B cell (primary cell): ENCODE measurements around the gene VIPR2. TPM values are rescaled to one million over a fixed set of nuclear protein-coding genes. Genes with fewer than 3 reads are reported as not detected.

Experiments used
- ATAC-seq: fragments of 200-7000 bp; cut with Tn5 transposase; one replicate; pipeline ENCODE4 v1.10.0; 2021; ENCODE audit warnings: low read depth, mild to moderate bottlenecking, moderate number of reproducible peaks, moderate library complexity
- CTCF ChIA-PET: fragments of 350-600 bp; sonication (Branson Sonifier 250); formaldehyde crosslinking; loops from one replicate; lab custom pipeline; 2021; ENCODE audit warnings: antibody characterized with exemption, inconsistent platforms; lab: Charles Lee
- POLR2A ChIA-PET: fragments of 350-600 bp; sonication (Branson Sonifier 250); formaldehyde crosslinking; loops from one replicate; lab custom pipeline; 2021; ENCODE audit warnings: antibody characterized with exemption; lab: Charles Lee
- DNase-seq: peaks from one replicate; pipeline ENCODE4 v3.0.0; 2013
- H2AFZ ChIP-seq: 2 replicates; pipeline ENCODE4 v1.6.1; 2012; ENCODE audit warnings: mild to moderate bottlenecking, low read depth, low read length; ENCODE audit not compliant: insufficient read depth, poor library complexity, severe bottlenecking
- H3K27ac ChIP-seq, 2 donors: 1 replicate in 1 of 2; 2 replicates in 1 of 2; pipeline ENCODE4 v1.5.1; 2012 to 2013; ENCODE audit warnings: low read length in 2 of 2, mild to moderate bottlenecking in 2 of 2, moderate library complexity in 1 of 2
- H3K27me3 ChIP-seq, 4 experiments: fragments of 200-600 bp in 1 of 4; sonication (generic) in 1 of 4; replicated peaks in 1 of 4; 1 replicate in 2 of 4; 2 replicates in 2 of 4; pipeline versions ENCODE4 v1.6.1 to v1.7.0; 2013 to 2016; ENCODE audit warnings: low read length in 3 of 4, mild to moderate bottlenecking in 2 of 4, mixed read lengths in 1 of 4, moderate library complexity in 1 of 4; ENCODE audit not compliant: insufficient read depth in 4 of 4, control insufficient read depth in 3 of 4; ENCODE audit errors: control extremely low read depth in 1 of 4
- H3K36me3 ChIP-seq, 2 experiments: replicated peaks in 1 of 2; 1 replicate in 1 of 2; 2 replicates in 1 of 2; pipeline versions ENCODE4 v1.6.1 to v1.7.1; 2013; ENCODE audit warnings: low read length in 1 of 2; ENCODE audit not compliant: insufficient read depth in 2 of 2, control insufficient read depth in 1 of 2; ENCODE audit errors: control extremely low read depth in 1 of 2, extremely low read depth in 1 of 2
- H3K4me1 ChIP-seq, 2 donors: fragments of 200-600 bp in 1 of 2; sonication (generic) in 1 of 2; 1 replicate in 1 of 2; 2 replicates in 1 of 2; pipeline versions ENCODE4 v1.5.1 to v1.6.1; 2013 to 2017; ENCODE audit warnings: low read length in 2 of 2; ENCODE audit not compliant: control insufficient read depth in 2 of 2, insufficient read depth in 2 of 2
- H3K4me2 ChIP-seq: replicated peaks from 2 replicates; pipeline ENCODE3; 2012; ENCODE audit warnings: mild to moderate bottlenecking, low read depth, low read length; ENCODE audit not compliant: poor library complexity, severe bottlenecking
- H3K4me3 ChIP-seq, 5 experiments: fragments of 200-600 bp in 1 of 5; sonication (generic) in 1 of 5; 1 replicate in 3 of 5; 2 replicates in 2 of 5; pipeline versions ENCODE4 v1.5.1 to v1.7.0; 2011 to 2016; ENCODE audit warnings: low read length in 4 of 5, mild to moderate bottlenecking in 4 of 5, low read depth in 2 of 5, control low read depth in 1 of 5, moderate library complexity in 1 of 5; ENCODE audit not compliant: insufficient read depth in 1 of 5; ENCODE audit errors: control extremely low read depth in 1 of 5, extremely low read depth in 1 of 5
- H3K79me2 ChIP-seq: fragments of 200-600 bp; sonication (generic); one replicate; pipeline ENCODE4 v1.6.0; 2016; ENCODE audit warnings: low read length; ENCODE audit not compliant: control insufficient read depth, insufficient read depth
- H3K9ac ChIP-seq: fragments of 200-600 bp; sonication (generic); 2 replicates; pipeline ENCODE4 v1.6.1; 2017; ENCODE audit warnings: mild to moderate bottlenecking, low read length, moderate library complexity
- H3K9me3 ChIP-seq, 3 donors: one replicate each; pipeline versions ENCODE4 v1.6.1 to v1.7.1; 2013; ENCODE audit warnings: low read length in 2 of 3; ENCODE audit not compliant: control insufficient read depth in 2 of 3, insufficient read depth in 1 of 3; ENCODE audit errors: control extremely low read depth in 1 of 3
- H4K20me1 ChIP-seq: 2 replicates; pipeline ENCODE4 v1.6.0; 2012; ENCODE audit warnings: mild to moderate bottlenecking, low read length; ENCODE audit not compliant: insufficient read depth, control insufficient read depth, poor library complexity, severe bottlenecking
- H3K27ac Mint-ChIP-seq: one replicate; pipeline ENCODE4 v1.8.0; 2021; ENCODE audit warnings: mixed read lengths
- H3K27me3 Mint-ChIP-seq: one replicate; pipeline ENCODE4 v1.8.0; 2021; ENCODE audit warnings: mixed read lengths
- H3K4me1 Mint-ChIP-seq: one replicate; pipeline ENCODE4 v1.8.0; 2021; ENCODE audit warnings: mixed read lengths
- H3K4me3 Mint-ChIP-seq: one replicate; pipeline ENCODE4 v1.8.0; 2021; ENCODE audit warnings: mixed read lengths
- H3K9me3 Mint-ChIP-seq: one replicate; pipeline ENCODE4 v1.8.0; 2022; ENCODE audit warnings: mixed read lengths; ENCODE audit not compliant: insufficient read depth
- CTCF ChIP-seq: fragments of 200-600 bp; IDR thresholded peaks from one replicate; pipeline ENCODE4 v1.8.0; 2022; ENCODE audit warnings: antibody characterized with exemption, mild to moderate bottlenecking
- EZH2 ChIP-seq: IDR thresholded peaks from 2 replicates; pipeline ENCODE4 v1.6.1; 2012; ENCODE audit warnings: borderline replicate concordance, low read depth, mild to moderate bottlenecking, moderate library complexity, low read length; ENCODE audit not compliant: insufficient read depth, poor library complexity, severe bottlenecking
- WGBS: methylation state at CpG from one replicate; pipeline ENCODE4 v1.1.5; 2013; ENCODE audit warnings: missing lambda C conversion rate; ENCODE audit not compliant: insufficient coverage; 5-methylcytosine and 5-hydroxymethylcytosine counted together
- intact Hi-C: fragments of 100-400 bp; cut with micrococcal nuclease; formaldehyde crosslinking; loops from one replicate; pipeline ENCODE4 v1.10.0; 2022
- polyA plus RNA-seq: library from polyadenylated mRNA; depleted of rRNA; stranded (reverse); fragments of >200 nt; gene quantifications from 2 replicates; pipeline ENCODE4 v1.2.3, GENCODE V29; 2012
- total RNA-seq, 2 donors: library from RNA; stranded (reverse); fragments of 120-200 nt in 1 of 2; gene quantifications; 1 replicate in 1 of 2; 2 replicates in 1 of 2; pipeline versions ENCODE4 v1.2.3 to v1.2.4, GENCODE V29; 2013 to 2022

Gene VIPR2
- total and polyA plus RNA-seq, 2 donors (not counting 1 experiment from before 2014, with no cell fraction given) = not detected

- CTCF ChIA-PET = no interaction called here
Measured at GRCh38 chr7:159098424-159098786, 46.3 kb downstream of the VIPR2 start.

More at GRCh38 chr7:159098424-159098786, 46.3 kb downstream of the VIPR2 start:
- H3K27ac Mint-ChIP-seq = no peak overlapping the region
- Histone ChIP-seq H3K4me2 (no peak overlapping the region), H3K4me3 (no peak overlapping the region), H3K27me3 (no peaks in the 10 kb centered on the region), H3K9me3 (peaks cover 0 to 4% (median 0%) of the 10 kb centered on the region in 3 donors), H3K36me3 (no peaks in the 10 kb centered on the region), H3K79me2 (no peaks in the 10 kb centered on the region), H2AFZ (no peak overlapping the region), H3K4me1 (no peaks in the 10 kb centered on the region), H3K9ac (no peak overlapping the region), H4K20me1 (no peaks in the 10 kb centered on the region), H3K27ac (no peak overlapping the region)
- no peak for DNase-seq
- no peak overlapping the region for H3K4me3 Mint-ChIP-seq
- no peaks in the 10 kb centered on the region for H3K9me3 Mint-ChIP-seq
- no peak for TF ChIP-seq CTCF
- TF ChIP-seq EZH2 = no peak
- POLR2A ChIA-PET = no interaction called here
- ATAC-seq = no peak
- 79% methylated on average over 4 of the region's 6 CpGs for WGBS
- no peaks in the 10 kb centered on the region for H3K27me3 Mint-ChIP-seq
- no peaks in the 10 kb centered on the region for H3K4me1 Mint-ChIP-seq
- intact Hi-C loops = no loop called here
